Erythroblast (primary cell): ENCODE data around the gene RING1.

Experiments
- DNase-seq, 2 experiments: peaks; one replicate each; lab custom pipeline; 2025; lab: John Stamatoyannopoulos, UW
- GATA1 ChIP-seq: IDR thresholded peaks from 2 replicates; pipeline ENCODE4 v1.6.1; 2011; ENCODE audit warnings: low read depth, mild to moderate bottlenecking, control low read depth, low read length, moderate library complexity
- POLR2A ChIP-seq: IDR thresholded peaks from 2 replicates; pipeline ENCODE4 v1.6.1; 2011; ENCODE audit warnings: mild to moderate bottlenecking, low read length

The RING1 gene

GRCh38 chr6:33177552-33178446 lies 30.5 kb upstream of the RING1 start:
- no peak for TF ChIP-seq GATA1
- no peak for DNase-seq

- no peak for TF ChIP-seq POLR2A
- TF ChIP-seq GATA1, result no peak
- DNase-seq, result no peak
Observed at GRCh38 chr6:33178755-33179475, 29.4 kb upstream of the RING1 start.

GRCh38 chr6:33181141-33181540 lies 27.2 kb upstream of the RING1 start:
- no peak for DNase-seq
- TF ChIP-seq GATA1, result no peak
- TF ChIP-seq POLR2A, result no peak

- TF ChIP-seq GATA1, result no peak
- no peak for TF ChIP-seq POLR2A
- DNase-seq, result no peak
Observed at GRCh38 chr6:33183071-33183683, 25.1 kb upstream of the RING1 start.

GRCh38 chr6:33185190-33185589 lies 23.1 kb upstream of the RING1 start:
- DNase-seq, result no peak
- no peak for TF ChIP-seq GATA1
- TF ChIP-seq POLR2A, result no peak

GRCh38 chr6:33185654-33186187 lies 22.6 kb upstream of the RING1 start:
- DNase-seq, result no peak

GRCh38 chr6:33187809-33188208 lies 20.5 kb upstream of the RING1 start:
- TF ChIP-seq POLR2A, result no peak
- no peak for TF ChIP-seq GATA1
- no peak for DNase-seq

More at GRCh38 chr6:33185654-33186187, 22.6 kb upstream of the RING1 start:
- no peak for TF ChIP-seq POLR2A
- no peak for TF ChIP-seq GATA1

- DNase-seq, result no peak
- TF ChIP-seq POLR2A, result no peak
- no peak for TF ChIP-seq GATA1
Observed at GRCh38 chr6:33189164-33189563, 19.1 kb upstream of the RING1 start.

- DNase-seq, result no peak
- TF ChIP-seq GATA1 (no peak), POLR2A (no peak)
Observed at GRCh38 chr6:33189625-33190448, 18.5 kb upstream of the RING1 start.

- TF ChIP-seq POLR2A (no peak), GATA1 (no peak)
- DNase-seq, result no peak
Observed at GRCh38 chr6:33190504-33191107, 17.7 kb upstream of the RING1 start.

GRCh38 chr6:33191383-33192104 lies 16.8 kb upstream of the RING1 start:
- no peak for TF ChIP-seq POLR2A
- TF ChIP-seq GATA1, result no peak
- DNase-seq, result no peak

GRCh38 chr6:33192105-33192646 lies 16.1 kb upstream of the RING1 start, which contains the start of gene COL11A2:
Gene COL11A2 (minus strand): TSS chr6:33192467. CDS start chr6:33192240, 227 bp downstream.
- no peak for DNase-seq
- TF ChIP-seq GATA1, result no peak
- TF ChIP-seq POLR2A, result no peak
